ENCODE measurements around the gene SLC10A2. TPM values are rescaled to one million over a fixed set of nuclear protein-coding genes. Genes with fewer than 3 reads are reported as not detected.

SLC10A2 gene
- total and polyA plus RNA-seq, 11 donors: not detected

- TF ChIP-seq CTCF (IDR thresholded peaks at IDR 0.05) (no peak), POLR2A (IDR thresholded peaks at IDR 0.05) (no peak)
- H3K27ac ChIP-seq: no peak overlapping the region
- ATAC-seq (no peak), DNase-seq (no peak)
- H3K4me3 ChIP-seq: no peak overlapping the region
- H3K4me1 ChIP-seq: peaks cover 0 to 6% (median 0%) of the 10 kb centered on the region in 12 donors
- peaks cover 0 to 7% (median 0%) of the 10 kb centered on the region in 12 donors for H3K9me3 ChIP-seq
- no peaks in the 10 kb centered on the region for H3K36me3 ChIP-seq
- 60 to 80% (median 70%) methylated on average over 1 of the region's 1 CpG for WGBS, 4 donors
- intact Hi-C loops (cut with DNase I): no loop called here
- H3K27me3 ChIP-seq: no peaks in the 10 kb centered on the region
Measured at GRCh38 chr13:103102482-103102881, 36.3 kb upstream of the SLC10A2 start.

DNA sequence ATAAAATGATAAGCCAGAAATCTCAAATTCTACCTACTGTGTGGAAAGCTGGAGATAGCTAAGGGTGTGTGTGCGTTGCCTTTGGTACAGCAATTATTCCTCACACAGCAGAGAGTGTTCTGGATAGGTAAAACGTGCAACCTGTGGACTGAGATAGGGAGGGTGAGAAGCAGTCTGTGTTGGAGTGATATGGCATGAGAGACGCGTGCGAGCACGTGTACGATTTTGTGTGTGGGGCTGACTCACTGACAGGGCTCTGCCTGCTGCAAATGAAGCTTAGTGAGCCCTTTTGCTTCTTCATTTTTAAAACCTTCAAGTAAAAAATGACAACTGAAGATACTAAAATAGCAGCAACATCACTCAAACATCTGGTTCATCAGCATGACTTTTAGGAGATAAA, 35.7 kb upstream of the SLC10A2 start:
- 26 to 35% (median 32%) methylated on average over 7 of the region's 7 CpGs for WGBS, 4 donors
- ATAC-seq: peak in 2 of 4 donors; percentile 29 to 50
- H3K4me1 ChIP-seq: peaks cover 0 to 6% (median 0%) of the 10 kb centered on the region in 12 donors

DNA sequence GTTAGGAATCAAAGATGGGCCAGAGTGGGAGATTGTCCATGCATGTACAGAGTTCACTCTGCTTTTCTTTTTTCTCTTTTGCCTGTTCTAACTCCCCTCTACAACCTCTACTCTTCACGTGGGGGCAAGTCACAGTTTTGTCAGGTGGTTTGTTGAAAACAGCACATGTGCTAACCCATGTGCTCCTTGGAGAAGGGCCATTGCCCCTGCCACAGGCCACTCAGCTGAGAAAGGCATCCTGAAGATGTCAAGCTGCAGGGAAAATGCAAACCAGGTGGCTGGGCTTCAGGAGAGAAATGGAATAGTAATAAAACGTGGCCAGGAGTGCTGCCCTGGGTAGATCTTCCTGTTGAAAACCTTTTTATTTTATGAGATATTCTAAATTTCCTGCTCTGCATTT, 35.3 kb upstream of the SLC10A2 start:
- no peak overlapping the region for H3K27ac ChIP-seq
- no peak for ATAC-seq
- TF ChIP-seq CTCF (IDR thresholded peaks at IDR 0.05) (no peak), POLR2A (IDR thresholded peaks at IDR 0.05) (no peak)
- H3K4me1 ChIP-seq: peaks cover 0 to 6% (median 0%) of the 10 kb centered on the region in 12 donors
- no peak overlapping the region for H3K4me3 ChIP-seq
- H3K27me3 ChIP-seq: no peaks in the 10 kb centered on the region
- intact Hi-C loops (cut with DNase I): no loop called here
- peaks cover 0 to 7% (median 0%) of the 10 kb centered on the region in 12 donors for H3K9me3 ChIP-seq
- DNase-seq: no peak
- H3K36me3 ChIP-seq: no peaks in the 10 kb centered on the region
- 19 to 25% (median 22%) methylated on average over 2 of the region's 2 CpGs for WGBS, 4 donors

More for the DNA sequence above, 35.7 kb upstream of the SLC10A2 start:
- no peaks in the 10 kb centered on the region for H3K27me3 ChIP-seq
- intact Hi-C loops (cut with DNase I): no loop called here
- peaks cover 0 to 7% (median 0%) of the 10 kb centered on the region in 12 donors for H3K9me3 ChIP-seq
- H3K27ac ChIP-seq: no peak overlapping the region
- no peak overlapping the region for H3K4me3 ChIP-seq
- TF ChIP-seq CTCF (IDR thresholded peaks at IDR 0.05): no peak
- no peak for TF ChIP-seq POLR2A (IDR thresholded peaks at IDR 0.05)
- H3K36me3 ChIP-seq: no peaks in the 10 kb centered on the region
- DNase-seq: no peak

- ATAC-seq (no peak), DNase-seq (no peak)
- Histone ChIP-seq H3K9me3 (peaks cover 0 to 7% (median 0%) of the 10 kb centered on the region in 12 donors), H3K36me3 (no peaks in the 10 kb centered on the region), H3K27ac (no peak overlapping the region), H3K4me1 (peaks cover 0 to 6% (median 0%) of the 10 kb centered on the region in 12 donors), H3K4me3 (no peak overlapping the region), H3K27me3 (no peaks in the 10 kb centered on the region)
- intact Hi-C loops (cut with DNase I): no loop called here
- TF ChIP-seq CTCF (IDR thresholded peaks at IDR 0.05) (no peak), POLR2A (IDR thresholded peaks at IDR 0.05) (no peak)
Measured at GRCh38 chr13:103100830-103101229, 34.6 kb upstream of the SLC10A2 start.

Data from heart left ventricle (tissue), 16 donors.